GM21576 (cell line): Measurements from ENCODE around the gene PIGH.

Experiments used
- ATAC-seq: cut with Tn5 transposase; IDR thresholded peaks from one replicate; pipeline ENCODE4 v1.9.1; 2021; ENCODE audit warnings: mild to moderate bottlenecking, moderate library complexity; ENCODE audit not compliant: unreplicated experiment

PIGH gene

DNA sequence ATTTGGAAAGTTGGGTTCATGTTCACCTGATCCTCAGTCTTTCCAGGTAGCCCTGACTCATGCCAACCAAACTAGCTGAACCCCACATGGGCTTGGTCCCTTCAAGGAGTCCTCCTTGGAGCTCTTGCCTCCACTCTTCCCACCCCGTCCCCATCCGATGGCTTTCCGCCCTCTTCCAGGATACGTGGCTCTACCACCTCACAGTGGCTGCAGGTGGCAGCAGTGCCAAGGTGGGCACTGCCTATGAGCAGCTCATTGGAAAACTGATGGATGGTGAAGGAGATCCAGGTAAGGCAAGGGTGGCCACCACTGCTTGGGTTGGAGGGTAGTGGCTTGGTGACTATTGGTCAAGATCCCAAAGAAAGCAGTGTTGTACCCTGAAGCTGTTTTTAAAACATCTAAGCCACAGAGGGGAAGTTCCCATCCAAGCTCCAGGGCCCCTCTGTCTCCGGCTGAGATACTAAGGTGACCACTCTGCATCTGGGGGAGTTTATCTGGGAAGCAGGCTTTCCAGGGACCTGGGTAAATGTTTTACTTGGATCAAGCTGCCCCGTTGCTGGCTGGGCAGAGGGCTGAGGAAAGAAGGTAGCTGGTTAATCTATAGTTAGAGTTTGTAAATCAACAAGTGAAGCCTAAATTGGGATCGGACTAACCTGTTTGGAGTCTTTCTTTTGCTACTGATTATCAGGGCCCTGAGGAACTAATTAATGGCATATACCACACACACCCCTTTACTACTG is 23.7 kb downstream of the PIGH start:
- no peak for ATAC-seq

DNA sequence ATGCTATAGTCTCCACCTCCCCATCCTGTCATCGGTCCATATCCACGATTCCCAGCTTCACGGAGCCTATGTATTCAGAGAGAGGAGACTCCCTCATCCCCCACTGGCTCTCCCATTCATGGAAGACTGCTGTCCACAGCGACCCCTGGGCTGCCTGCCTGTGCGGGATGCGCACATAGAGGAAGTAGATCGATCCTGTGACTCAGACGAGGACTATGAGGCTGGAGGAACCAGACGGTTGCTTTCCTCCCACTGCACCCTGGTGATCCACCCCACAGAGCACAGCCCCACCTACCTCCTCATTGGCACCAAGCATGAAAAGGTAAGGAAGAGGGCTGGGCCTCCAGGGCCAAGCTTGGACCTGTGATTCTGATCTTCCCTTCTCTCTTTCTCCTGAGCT is 24.4 kb downstream of the PIGH start:
- no peak for ATAC-seq

DNA sequence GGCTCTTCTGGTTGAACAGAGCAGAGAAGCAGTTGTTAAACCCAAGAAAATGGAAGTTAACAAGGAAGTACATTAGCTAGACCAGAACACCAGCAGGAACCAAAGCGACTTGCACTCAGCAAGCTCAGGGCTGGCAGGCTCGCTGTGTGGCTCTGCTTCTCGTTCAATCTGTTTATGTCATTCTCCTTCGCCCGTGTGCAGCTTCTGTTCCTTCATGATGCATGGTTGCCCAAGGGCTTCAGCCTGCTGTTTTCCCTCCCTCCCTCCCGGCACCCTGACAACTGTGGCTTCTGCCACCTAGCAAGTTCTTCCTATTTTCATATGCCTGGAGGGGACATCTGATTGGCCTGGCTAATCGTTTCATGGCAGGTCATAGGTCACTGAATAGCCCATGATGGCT is 25.3 kb downstream of the PIGH start:
- no peak for ATAC-seq

DNA sequence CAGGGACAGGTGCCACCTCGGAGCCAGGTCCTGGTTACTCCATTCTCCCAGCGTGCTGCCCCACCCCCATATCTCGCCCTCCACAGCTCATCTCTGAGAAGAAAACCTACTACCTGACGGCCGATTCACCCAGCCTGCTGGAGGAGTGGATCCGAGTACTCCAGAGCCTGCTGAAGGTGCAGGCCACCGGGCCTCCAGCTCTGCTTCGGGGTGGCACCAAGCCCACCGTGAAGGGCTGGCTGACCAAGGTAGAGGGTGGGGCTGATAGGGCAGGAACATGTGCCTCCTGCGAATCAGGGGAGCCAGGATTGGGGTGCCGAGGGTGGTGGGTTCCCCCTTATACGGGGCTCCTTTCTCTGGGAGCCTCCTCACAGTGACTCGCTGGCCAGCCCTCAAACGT is 25.9 kb downstream of the PIGH start:
- no peak for ATAC-seq

DNA sequence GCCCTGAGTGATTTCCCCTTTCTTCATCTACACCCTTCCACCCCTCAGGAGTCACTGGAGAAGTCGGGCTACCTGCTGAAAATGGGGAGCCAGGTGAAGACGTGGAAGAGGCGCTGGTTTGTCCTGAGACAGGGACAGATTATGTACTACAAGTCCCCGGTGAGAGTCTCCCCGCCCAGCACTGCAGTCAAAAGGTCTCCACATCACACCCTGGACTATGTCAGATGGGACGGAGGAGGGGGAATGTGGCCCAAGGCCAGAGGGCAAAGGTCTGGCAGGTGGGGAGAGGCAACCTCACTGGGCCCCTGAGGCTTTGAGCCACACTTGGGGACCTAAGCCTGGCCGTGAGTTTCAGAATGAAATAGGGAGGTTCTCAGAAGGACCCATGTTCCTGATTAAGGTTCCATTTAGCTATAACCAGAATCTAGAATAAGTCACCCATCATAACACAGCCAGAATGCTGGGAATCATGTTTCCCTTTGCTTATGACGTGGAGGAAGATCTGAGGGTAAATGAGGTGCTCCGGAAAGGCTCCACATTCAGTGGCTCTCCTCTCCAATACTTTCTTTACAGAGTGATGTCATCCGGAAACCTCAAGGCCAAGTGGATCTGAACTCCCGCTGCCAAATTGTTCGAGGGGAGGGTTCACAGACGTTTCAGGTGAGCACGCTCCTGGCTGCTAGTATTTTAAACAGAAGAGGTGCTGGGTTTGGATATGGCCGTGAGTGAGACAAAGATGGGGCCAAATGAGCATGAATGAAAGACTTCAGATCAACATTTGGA is 26.6 kb downstream of the PIGH start:
- ATAC-seq: no peak

DNA sequence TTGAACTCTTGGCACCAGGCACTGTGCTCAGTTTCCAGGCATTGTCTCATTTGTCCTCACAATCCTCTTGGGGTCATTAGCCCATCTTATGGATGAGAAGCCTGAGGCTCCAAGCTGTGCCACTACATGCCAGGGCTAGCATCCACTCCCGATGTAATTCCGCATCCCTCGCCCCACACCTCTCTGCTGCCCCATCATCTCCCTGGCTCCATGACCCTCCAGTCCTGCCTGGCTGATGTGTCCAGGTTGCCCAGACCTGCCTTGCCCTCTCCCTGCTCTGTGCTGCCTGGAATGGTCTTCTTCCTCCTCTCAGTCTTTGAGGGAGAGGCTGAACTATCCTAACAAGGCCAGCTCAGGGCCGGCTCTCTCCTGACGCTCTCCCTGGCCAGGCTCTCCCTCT is 27.5 kb downstream of the PIGH start:
- no peak for ATAC-seq

DNA sequence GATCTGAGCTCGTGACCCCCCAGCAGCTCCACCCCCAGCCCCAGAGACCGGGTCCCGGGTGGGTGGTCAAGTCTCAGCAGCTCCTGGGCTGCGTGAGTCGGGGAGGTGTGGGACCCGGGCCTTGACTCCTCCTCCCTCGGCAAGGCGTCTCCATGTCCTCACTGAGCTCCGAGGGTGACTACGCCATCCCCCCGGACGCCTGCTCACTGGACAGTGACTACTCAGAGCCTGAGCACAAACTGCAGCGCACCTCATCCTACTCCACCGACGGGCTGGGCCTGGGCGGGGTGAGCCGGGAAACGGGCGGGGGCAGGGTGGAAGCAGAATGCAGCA is 28.1 kb downstream of the PIGH start:
- no peak for ATAC-seq

DNA sequence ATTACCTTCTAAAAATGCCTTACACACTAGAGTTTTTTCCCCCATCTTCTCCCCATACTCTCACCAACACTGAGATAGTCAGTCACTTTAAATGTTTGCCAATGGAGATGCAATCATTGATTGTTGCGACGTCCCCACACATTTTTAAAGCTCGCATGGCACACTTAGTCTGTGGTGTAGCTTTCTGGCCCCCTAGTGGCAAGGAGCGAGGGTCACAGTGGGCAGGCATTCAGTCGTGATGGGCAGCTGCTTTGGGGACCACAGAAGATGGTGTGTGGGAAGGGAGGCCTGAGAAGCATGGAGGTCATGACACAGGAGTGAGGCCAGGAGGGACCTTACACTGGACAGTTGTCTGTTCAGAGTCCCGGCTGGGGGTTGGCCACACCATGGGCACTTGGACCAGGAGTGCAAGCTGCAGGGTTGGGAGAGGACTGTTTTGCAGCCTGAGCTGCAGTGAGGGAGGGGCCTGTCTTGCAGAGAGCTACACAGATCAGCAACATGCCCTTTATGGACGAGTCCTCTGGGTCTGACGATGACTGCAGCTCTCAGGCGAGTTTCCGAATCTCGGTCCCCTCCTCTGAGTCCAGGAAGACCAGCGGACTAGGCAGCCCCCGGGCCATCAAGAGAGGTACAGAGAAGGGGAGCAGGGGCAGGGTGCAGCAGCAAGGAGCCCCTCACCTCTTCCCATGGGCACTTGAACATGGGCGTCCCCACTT is 28.6 kb downstream of the PIGH start:
- no peak for ATAC-seq

DNA sequence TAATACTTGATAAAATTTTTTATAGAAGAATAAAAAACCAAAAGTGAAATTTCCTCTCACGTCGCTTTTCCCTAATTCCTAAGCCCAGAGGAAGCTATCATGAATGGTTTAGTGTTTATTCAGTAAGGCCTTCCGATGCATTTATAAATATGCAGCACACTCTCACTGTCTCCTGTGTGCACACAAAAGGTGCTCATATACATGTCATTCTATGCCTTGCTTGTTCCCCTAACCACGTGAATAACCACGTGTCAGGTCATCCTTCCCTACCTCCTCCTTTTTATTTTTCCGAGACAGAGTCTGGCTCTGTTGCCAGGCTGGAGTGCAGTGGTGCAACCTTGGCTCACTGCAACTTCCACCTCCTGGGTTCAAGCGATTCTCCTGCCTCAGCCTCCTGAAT is 29.6 kb downstream of the PIGH start:
- no peak for ATAC-seq

DNA sequence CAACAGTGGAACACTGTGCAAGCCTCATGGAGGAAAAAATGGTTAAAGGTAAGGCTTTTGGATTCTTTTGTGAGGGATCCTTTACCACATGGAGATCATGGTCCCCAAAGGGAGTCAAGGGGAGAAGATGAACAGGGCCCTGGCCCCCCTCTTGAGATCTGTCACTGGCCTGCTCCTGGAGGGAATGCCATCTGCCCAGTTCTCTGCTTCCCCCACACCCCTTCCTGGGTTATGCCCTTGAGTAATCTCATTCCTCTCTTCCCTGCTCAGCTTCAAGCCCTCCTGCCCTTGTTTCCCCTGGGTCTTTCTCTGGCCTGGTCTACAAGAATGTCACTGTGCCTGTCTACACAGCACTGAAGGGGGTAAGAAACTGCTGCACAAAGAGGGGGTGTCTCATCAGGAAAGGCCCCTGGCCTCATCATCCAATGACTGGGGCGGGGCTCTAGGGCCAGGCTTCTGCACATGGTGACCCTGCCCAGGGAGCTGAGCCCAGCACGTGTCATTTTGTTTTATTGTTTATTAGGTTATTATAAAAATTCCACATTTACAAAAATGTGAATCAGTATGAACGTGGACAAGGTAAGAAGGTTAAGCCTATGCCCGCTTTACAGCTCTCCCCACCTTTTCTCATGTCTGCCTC is 30.3 kb downstream of the PIGH start:
- ATAC-seq: no peak

DNA sequence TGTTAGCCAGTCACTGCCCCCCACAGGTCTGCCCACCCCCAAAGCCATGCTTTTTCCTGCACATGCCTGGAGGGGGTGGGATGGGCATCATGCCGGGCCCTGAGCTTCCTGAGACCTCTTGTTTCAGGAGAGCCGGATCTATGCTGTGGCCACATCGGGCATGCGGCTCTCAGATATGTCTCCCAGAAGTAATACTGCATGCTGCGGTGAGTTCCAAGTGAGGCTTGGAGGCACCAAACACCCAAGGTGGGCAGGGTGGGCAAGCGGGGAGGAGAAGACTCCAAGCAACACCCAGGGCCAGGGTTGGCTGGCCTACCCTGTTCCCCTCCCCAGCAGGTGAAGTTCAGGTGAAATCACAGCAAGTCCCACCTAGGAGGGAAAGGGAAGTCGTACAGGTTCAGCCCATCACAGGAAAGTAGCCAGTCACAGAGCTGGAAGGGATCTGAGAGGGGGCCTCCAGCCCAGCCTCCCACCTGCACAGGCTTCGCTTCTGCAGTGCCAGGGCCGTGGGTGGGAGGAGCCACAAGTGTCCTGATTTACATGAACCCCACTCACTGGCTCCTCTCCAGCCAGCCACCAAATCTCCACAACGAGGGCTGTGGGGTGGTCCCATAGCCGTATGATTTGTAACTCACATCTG is 30.9 kb downstream of the PIGH start:
- ATAC-seq: no peak

DNA sequence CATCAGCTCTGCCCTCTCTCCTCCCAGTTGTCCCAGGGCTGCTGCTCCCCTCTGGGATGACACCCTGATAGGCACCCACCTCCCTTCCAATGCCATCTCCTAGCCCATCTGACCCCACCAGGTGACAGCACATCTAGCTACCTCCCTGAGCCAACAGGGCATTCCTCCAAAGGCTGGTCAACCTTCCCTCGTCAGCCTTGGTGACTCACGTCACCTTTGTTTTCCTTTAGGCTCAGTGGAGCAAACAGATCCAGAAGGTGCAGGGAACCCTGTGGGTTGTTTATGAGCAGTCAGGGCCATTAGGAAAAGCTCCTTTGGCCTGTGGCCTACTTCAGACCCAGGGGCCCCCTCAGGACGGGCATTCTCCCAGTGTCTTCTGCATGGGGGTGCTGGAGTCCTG is 32.4 kb downstream of the PIGH start:
- ATAC-seq: no peak

DNA sequence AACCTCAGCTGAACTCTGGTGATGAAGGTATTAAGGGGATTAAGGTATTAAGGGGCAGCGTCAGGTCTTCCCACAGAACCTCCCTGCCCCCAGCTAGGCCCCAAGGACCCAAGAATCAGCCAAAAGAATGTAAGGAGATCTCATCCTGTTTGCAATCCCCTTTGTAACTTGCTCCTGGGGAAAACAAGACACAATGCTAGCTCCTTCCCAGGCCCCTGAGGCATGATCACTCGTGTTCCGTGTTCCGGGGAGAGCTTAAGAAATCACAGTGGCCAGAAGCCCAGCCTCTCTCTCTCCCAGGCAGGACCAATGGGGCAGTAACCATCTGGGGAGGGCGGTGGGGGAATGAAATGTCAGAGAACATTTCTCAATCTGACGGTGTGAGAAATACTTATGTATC is 33.2 kb downstream of the PIGH start:
- ATAC-seq: no peak

DNA sequence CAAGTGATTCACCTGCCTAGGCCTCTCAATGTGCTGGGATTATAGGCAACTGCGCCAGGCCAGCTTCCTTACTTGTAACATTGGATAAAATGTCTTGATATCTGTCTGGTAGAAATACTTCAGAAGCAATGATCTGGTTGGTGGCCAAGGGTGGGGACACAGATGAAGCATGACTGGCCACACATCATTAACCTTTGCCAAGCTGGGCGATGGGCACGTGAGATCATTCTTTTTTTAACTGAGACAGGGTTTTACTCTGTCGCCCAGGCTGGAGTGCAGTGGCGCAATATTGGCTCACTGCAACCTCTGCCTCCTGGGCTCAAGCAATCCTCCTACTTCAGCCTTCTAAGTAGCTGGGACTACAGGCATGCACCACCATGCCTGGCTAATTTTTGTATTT is 35.8 kb downstream of the PIGH start:
- ATAC-seq: no peak

DNA sequence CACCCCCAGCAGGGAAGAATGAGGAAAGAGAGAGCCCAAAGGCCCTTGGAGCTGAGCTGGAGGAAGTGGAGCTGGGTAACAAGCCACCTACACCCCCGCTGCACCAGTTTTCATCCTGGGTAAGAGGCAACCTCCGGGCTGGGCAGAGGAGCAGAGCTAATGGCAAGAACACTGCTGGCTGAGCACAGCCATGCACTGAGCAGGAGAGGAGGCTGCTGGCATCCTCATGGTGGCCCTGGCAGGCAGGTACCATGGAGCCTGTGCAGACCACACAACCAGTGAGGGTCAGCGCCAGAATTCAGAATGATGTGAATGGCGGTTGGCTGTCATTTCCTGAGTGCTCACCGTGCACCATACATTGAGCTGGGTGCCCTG is 37.3 kb downstream of the PIGH start:
- no peak for ATAC-seq

DNA sequence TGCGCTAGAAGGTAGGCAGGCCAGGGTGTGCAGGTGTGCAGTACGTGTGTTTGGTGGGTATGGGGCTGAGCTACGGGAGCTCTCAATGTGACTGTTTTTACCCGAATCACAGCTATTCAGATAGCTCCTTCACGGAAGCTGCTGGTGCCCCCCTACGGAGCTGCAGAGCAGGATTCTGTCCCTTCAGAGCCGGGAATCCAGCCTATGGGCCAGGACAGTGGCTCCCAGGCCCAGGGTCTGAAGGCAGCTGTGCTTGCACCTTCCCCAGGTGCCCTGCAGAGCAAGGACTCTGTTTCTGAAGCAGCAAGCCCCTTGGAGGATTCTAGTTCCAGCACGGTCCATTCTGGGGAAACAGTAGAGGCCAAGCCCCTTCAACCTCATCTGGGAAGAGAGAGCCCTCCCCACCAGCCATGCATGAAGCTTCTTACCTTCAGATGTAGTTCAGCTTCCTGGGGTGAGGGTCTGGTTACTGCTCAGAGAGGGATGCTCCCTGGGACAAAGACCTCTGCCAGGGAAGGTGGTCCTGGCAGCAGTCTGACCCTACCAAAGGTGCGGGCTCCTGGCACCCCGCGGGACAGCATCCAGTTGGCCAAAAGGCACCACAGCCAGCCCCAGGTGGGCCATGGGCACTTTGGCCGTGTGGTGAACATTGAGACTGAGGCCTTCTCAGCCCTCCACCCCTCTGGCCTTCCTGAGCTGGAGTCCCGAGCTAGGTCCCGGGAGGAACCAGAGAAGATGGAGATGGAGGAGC is 37.9 kb downstream of the PIGH start:
- ATAC-seq: no peak

DNA sequence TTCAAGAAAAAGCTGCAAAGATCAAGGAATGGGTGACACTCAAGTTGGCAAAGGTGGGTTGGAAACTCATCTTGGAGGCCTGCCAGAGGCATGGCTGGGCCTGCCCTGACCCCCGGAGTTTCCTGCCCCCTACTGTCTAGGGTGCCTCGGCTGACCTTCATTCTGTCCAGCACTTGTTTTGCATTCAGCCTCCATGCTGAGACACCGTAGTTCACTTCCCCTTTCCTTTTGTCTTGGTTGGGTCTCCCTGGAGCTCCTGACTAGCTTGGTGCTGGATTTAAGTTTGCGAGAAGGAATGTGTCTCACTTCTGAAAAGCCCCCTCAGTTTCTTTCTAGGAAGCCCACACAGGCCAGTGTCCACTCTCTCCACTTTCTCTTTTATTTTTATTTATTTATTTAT is 40.4 kb downstream of the PIGH start:
- ATAC-seq: no peak

DNA sequence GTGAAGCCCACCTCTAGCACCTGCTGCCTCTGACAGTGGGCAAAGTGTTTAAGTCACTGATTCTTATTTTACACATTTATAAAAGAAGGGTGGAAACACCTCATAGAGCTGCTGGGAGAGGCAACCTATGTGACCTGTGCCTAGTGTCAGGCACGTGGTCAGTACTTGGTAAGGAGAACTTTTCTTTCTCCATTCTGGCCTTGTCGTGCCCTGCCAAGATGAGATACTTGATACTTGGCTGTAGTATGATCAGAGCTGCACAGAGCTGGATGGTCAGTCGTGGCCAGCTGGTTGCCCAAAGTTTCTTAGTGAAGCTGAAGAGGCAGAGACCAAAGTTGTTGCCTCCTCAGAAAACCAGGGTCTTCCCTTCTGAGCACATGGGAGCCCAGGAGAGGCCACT is 42.4 kb downstream of the PIGH start:
- no peak for ATAC-seq

DNA sequence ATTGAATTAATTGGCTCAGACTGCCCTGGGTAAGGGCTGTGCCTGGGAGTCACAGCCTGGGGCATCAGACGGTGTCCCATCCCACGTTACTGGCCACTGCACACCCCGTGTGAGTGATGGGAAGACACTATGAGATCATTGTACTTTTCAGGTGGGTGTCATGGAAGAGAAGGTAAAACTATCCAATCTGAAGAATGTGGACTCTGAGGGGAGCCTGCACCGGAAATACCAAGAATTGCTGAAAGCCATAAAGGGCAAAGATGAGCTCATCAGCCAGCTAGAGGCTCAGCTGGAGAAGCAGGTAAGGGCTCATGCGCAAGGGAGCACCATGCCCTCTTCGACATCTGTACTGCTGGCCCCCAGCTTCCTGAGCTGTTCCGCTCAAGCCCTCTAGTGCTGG is 43.0 kb downstream of the PIGH start:
- no peak for ATAC-seq

DNA sequence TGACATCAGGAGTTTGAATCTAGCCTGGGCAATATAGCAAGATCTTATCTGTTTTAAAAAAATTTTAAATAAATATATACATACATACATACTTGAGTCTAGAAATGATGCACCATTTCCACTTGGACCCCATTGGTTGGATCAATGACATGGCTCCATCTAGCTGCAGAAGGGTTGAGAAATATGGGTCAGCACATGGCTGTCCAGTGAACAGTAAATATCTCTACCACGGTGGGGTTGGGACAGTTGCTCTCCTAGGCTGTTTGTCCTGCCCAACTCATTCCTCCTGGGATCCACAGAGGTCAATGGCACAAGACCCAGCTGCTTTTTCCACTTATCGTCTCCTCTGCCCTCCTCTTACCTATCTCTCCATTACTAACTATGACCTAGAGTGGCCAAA is 43.4 kb downstream of the PIGH start:
- no peak for ATAC-seq
